Esophagus squamous epithelium (tissue), 5 donors: ENCODE results near the gene CDH2. TPM values are rescaled to one million over a fixed set of nuclear protein-coding genes. Genes with fewer than 3 reads are reported as not detected.

Experiments used
- DNase-seq: peaks from one replicate; lab custom pipeline; 2025; lab: John Stamatoyannopoulos, UW
- H3K27ac ChIP-seq, 4 donors: fragments of 200-600 bp; sonication (generic); one replicate each; pipeline ENCODE4 v1.5.1; 2016 to 2019; ENCODE audit warnings: mild to moderate bottlenecking in 1 of 4
- H3K27me3 ChIP-seq, 4 donors: fragments of 200-600 bp; sonication (generic); 1 replicate in 3 of 4; 2 replicates in 1 of 4; pipeline versions ENCODE4 v1.5.1 to v1.6.0; 2017 to 2021; ENCODE audit warnings: antibody characterized with exemption in 1 of 4
- H3K36me3 ChIP-seq, 3 donors: fragments of 200-600 bp; sonication (generic); one replicate each; pipeline ENCODE4 v1.5.1; 2016 to 2019
- H3K4me1 ChIP-seq, 3 donors: fragments of 200-600 bp; sonication (generic); one replicate each; pipeline ENCODE4 v1.5.1; 2017 to 2019
- H3K4me3 ChIP-seq, 4 donors: fragments of 200-600 bp; sonication (generic); 1 replicate in 3 of 4; 2 replicates in 1 of 4; pipeline ENCODE4 v1.5.1; 2016 to 2019; ENCODE audit warnings: mild to moderate bottlenecking in 2 of 4, moderate library complexity in 1 of 4
- H3K9me3 ChIP-seq, 3 donors: fragments of 200-600 bp; sonication (generic); one replicate each; pipeline ENCODE4 v1.5.1; 2016 to 2019
- CTCF ChIP-seq, 6 experiments: fragments of 450-650 bp in 4 of 6; fragments of 200-600 bp in 2 of 6; sonication (generic) in 2 of 6; IDR thresholded peaks; one replicate each; pipeline ENCODE4 v1.5.1; 2016 to 2019; ENCODE audit warnings: antibody characterized with exemption in 6 of 6, mild to moderate bottlenecking in 4 of 6, moderate library complexity in 4 of 6
- POLR2A ChIP-seq, 4 donors: fragments of 450-650 bp; IDR thresholded peaks; one replicate each; pipeline ENCODE4 v1.6.1; 2017; ENCODE audit warnings: antibody characterized with exemption in 4 of 4, mild to moderate bottlenecking in 4 of 4, moderate library complexity in 3 of 4
- WGBS, 2 donors: methylation state at CpG; one replicate each; pipeline ENCODE4 v1.1.5; 2018; 5-methylcytosine and 5-hydroxymethylcytosine counted together
- intact Hi-C: fragments of 100-400 bp; cut with DNase I; formaldehyde crosslinking; loops from one replicate; pipeline ENCODE4 v1.15.0; 2022
- total RNA-seq, 4 donors: library from RNA; depleted of rRNA; stranded (reverse); fragments of >200 nt; gene quantifications; one replicate each; pipeline ENCODE4 v1.1.0, GENCODE V29; 2016
- donor health status: DM: yes; HTN: yes; CAD: no.

Gene CDH2
- total RNA-seq, 4 donors from 2014 or later, result 0.11 to 0.88 (median 0.28) TPM

GRCh38 chr18:27970321-27970720 is 206.6 kb downstream of the CDH2 start:
- Histone ChIP-seq H3K9me3 (no peaks in the 10 kb centered on the region), H3K4me3 (no peak overlapping the region), H3K4me1 (no peaks in the 10 kb centered on the region), H3K27ac (no peak overlapping the region), H3K36me3 (no peaks in the 10 kb centered on the region), H3K27me3 (no peaks in the 10 kb centered on the region)
- TF ChIP-seq POLR2A (IDR thresholded peaks at IDR 0.05), result no peak
- TF ChIP-seq CTCF (IDR thresholded peaks at IDR 0.05), result no peak
- DNase-seq, result no peak
- intact Hi-C loops, result no loop called here
- WGBS, 2 donors, result 76 to 82% methylated on average over 1 of the region's 1 CpG

GRCh38 chr18:27969206-27969605 is 207.7 kb downstream of the CDH2 start:
- 60 to 76% methylated on average over 1 of the region's 1 CpG for WGBS, 2 donors
- Histone ChIP-seq H3K27ac (no peak overlapping the region), H3K4me3 (no peak overlapping the region), H3K4me1 (no peaks in the 10 kb centered on the region), H3K36me3 (no peaks in the 10 kb centered on the region), H3K27me3 (no peaks in the 10 kb centered on the region), H3K9me3 (no peaks in the 10 kb centered on the region)
- intact Hi-C loops, result no loop called here
- TF ChIP-seq CTCF (IDR thresholded peaks at IDR 0.05) (no peak), POLR2A (IDR thresholded peaks at IDR 0.05) (no peak)
- DNase-seq, result no peak

GRCh38 chr18:27967913-27968824 is 208.8 kb downstream of the CDH2 start:
- Histone ChIP-seq H3K36me3 (no peaks in the 10 kb centered on the region), H3K4me3 (no peak overlapping the region), H3K27me3 (no peaks in the 10 kb centered on the region), H3K9me3 (no peaks in the 10 kb centered on the region), H3K27ac (no peak overlapping the region), H3K4me1 (no peaks in the 10 kb centered on the region)
- no peak for DNase-seq
- TF ChIP-seq POLR2A (IDR thresholded peaks at IDR 0.05) (no peak), CTCF (IDR thresholded peaks at IDR 0.05) (no peak)
- intact Hi-C loops, result no loop called here
- WGBS, 2 donors, result 42 to 46% methylated on average over 4 of the region's 4 CpGs

- H3K36me3 ChIP-seq, result no peaks in the 10 kb centered on the region
- no peak overlapping the region for H3K27ac ChIP-seq
- intact Hi-C loops, result no loop called here
- H3K4me1 ChIP-seq, result no peaks in the 10 kb centered on the region
- H3K4me3 ChIP-seq, result no peak overlapping the region
- no peak for TF ChIP-seq POLR2A (IDR thresholded peaks at IDR 0.05)
- TF ChIP-seq CTCF (IDR thresholded peaks at IDR 0.05), result no peak
- H3K9me3 ChIP-seq, result no peaks in the 10 kb centered on the region
- WGBS, 2 donors, result 86 to 87% methylated on average over 4 of the region's 4 CpGs
- H3K27me3 ChIP-seq, result no peaks in the 10 kb centered on the region
- no peak for DNase-seq
Measured at GRCh38 chr18:27966881-27967280, 210.0 kb downstream of the CDH2 start.

GRCh38 chr18:27964811-27965210 is 212.1 kb downstream of the CDH2 start:
- Histone ChIP-seq H3K4me3 (no peak overlapping the region), H3K27me3 (no peaks in the 10 kb centered on the region), H3K4me1 (no peaks in the 10 kb centered on the region), H3K36me3 (no peaks in the 10 kb centered on the region), H3K27ac (no peak overlapping the region), H3K9me3 (no peaks in the 10 kb centered on the region)
- TF ChIP-seq POLR2A (IDR thresholded peaks at IDR 0.05), result no peak
- no peak for TF ChIP-seq CTCF (IDR thresholded peaks at IDR 0.05)
- intact Hi-C loops, result no loop called here
- WGBS, 2 donors, result 7 to 33% methylated on average over 1 of the region's 1 CpG
- no peak for DNase-seq
